HepG2 (cell line): ENCODE measurements around the gene SPAG9. TPM values are rescaled to one million over a fixed set of nuclear protein-coding genes. Genes with fewer than 3 reads are reported as not detected.
A peak's percentile ranks its signal among the peaks of the same experiment; 100 is the strongest.

Experiments
- HNF1B ChIP-seq: sonication (generic); formaldehyde crosslinking; IDR thresholded peaks from 2 replicates; pipeline ENCODE4 v1.5.1; 2020; ENCODE audit warnings: mild to moderate bottlenecking, moderate library complexity, missing genetic modification reagents
- HNRNPLL ChIP-seq: fragments of 200-400 bp; formaldehyde crosslinking; IDR thresholded peaks from 2 replicates; pipeline ENCODE4 v1.6.1; 2017; ENCODE audit warnings: mild to moderate bottlenecking, low read depth, low read length; ENCODE audit not compliant: poor library complexity, severe bottlenecking
- TCF12 ChIP-seq, 2 experiments: fragments of 450-650 bp in 1 of 2; sonication (generic) in 1 of 2; formaldehyde crosslinking in 1 of 2; IDR thresholded peaks; 2 replicates each; pipeline versions ENCODE4 v1.6.1 to v1.8.0; 2017 to 2022; ENCODE audit warnings: antibody characterized with exemption in 1 of 2, mild to moderate bottlenecking in 1 of 2, missing genetic modification reagents in 1 of 2, moderate library complexity in 1 of 2
- ZKSCAN5 ChIP-seq: sonication (generic); formaldehyde crosslinking; IDR thresholded peaks from 2 replicates; pipeline ENCODE4 v1.5.1; 2020; ENCODE audit warnings: mild to moderate bottlenecking, missing genetic modification reagents
- ZNF318 ChIP-seq: sonication (generic); formaldehyde crosslinking; IDR thresholded peaks from 2 replicates; pipeline ENCODE4 v1.4.0; 2020; ENCODE audit warnings: mild to moderate bottlenecking, missing genetic modification reagents
- ZNF33A ChIP-seq: sonication (generic); formaldehyde crosslinking; IDR thresholded peaks from 2 replicates; pipeline ENCODE4 v1.5.1; 2020; ENCODE audit warnings: missing genetic modification reagents, mild to moderate bottlenecking, moderate library complexity, borderline replicate concordance
- ZNF530 ChIP-seq: sonication (generic); formaldehyde crosslinking; IDR thresholded peaks from 2 replicates; pipeline ENCODE4 v1.5.0; 2020; ENCODE audit warnings: low read depth, mild to moderate bottlenecking, missing genetic modification reagents
- ZNF646 ChIP-seq: sonication (generic); formaldehyde crosslinking; IDR thresholded peaks from 2 replicates; pipeline ENCODE4 v1.9.0; 2021; ENCODE audit warnings: mild to moderate bottlenecking, missing genetic modification reagents
- polyA plus RNA-seq, 8 experiments: library from polyadenylated mRNA; depleted of rRNA in 3 of 8; stranded (reverse) in 7 of 8; unstranded in 1 of 8; fragments of >200 nt; fragmentation: Illumina TruSeq in 4 of 8; extraction: Trizol in 4 of 8; gene quantifications; 2 replicates each; pipeline versions ENCODE4 v1.2.1 to v1.2.3, GENCODE V29; 2011 to 2016; ENCODE audit warnings: low read depth in 4 of 8, missing spikeins in 1 of 8, mixed read lengths in 1 of 8; ENCODE audit not compliant: insufficient read depth in 1 of 8
- total RNA-seq, 5 experiments: library from RNA; depleted of rRNA; stranded (reverse); fragments of >200 nt; fragmentation: Illumina TruSeq; extraction: Trizol; gene quantifications; 2 replicates each; pipeline ENCODE4 v1.2.3, GENCODE V29; 2016; ENCODE audit warnings: low read depth in 1 of 5

Gene SPAG9
- total and polyA plus RNA-seq, 2 of the 13 experiments (the other 11 are each of a cell fraction or from before 2014, with no cell fraction given): 43.2 to 78.6 TPM

- TF ChIP-seq ZNF646 (CRISPR knock-in tag) (no peak), ZNF33A (CRISPR knock-in tag) (peak; percentile 75; the same call in 1 of the 2 replicates), HNF1B (CRISPR knock-in tag) (peak; percentile 72; the same call in 1 of the 2 replicates), TCF12 (IDR thresholded peaks at IDR 0.05) (no peak), TCF12 (CRISPR knock-in tag; IDR thresholded peaks at IDR 0.05) (no peak), ZNF530 (no peak), ZKSCAN5 (0 out of 2 replicates have a peak, but pooled peaks have one; percentile 26), HNRNPLL (peak; percentile 89), ZNF318 (no peak)
Measured at GRCh38 chr17:51166987-51167931, 46.6 kb upstream of the SPAG9 start (continued).
